SK-N-SH treated with all-trans-retinoic acid at 6 μM for 48 hours (cell line): ENCODE data around the gene FHIT.

ENCODE experiments used
- ARNTL ChIP-seq: fragments of 450-650 bp; formaldehyde crosslinking; IDR thresholded peaks from 2 replicates; pipeline ENCODE4 v1.5.0; 2020; ENCODE audit warnings: low read depth, mild to moderate bottlenecking, moderate library complexity, borderline replicate concordance
- GLIS3 ChIP-seq: fragments of 250-450 bp; sonication (Bioruptor Pico); IDR thresholded peaks from 2 replicates; pipeline ENCODE4 v1.5.0; 2020; ENCODE audit warnings: mild to moderate bottlenecking, moderate library complexity
- ISL1 ChIP-seq: fragments of 250-450 bp; sonication (Bioruptor Pico); IDR thresholded peaks from 2 replicates; pipeline ENCODE4 v2.1.2; 2022; ENCODE audit warnings: mild to moderate bottlenecking, moderate library complexity
- ZFP3 ChIP-seq: fragments of 250-450 bp; sonication (Bioruptor Pico); IDR thresholded peaks from 2 replicates; pipeline ENCODE4 v1.5.0; 2020; ENCODE audit warnings: mild to moderate bottlenecking, moderate library complexity
- ZFP30 ChIP-seq: fragments of 450-650 bp; formaldehyde crosslinking; IDR thresholded peaks from 2 replicates; pipeline ENCODE4 v1.5.0; 2022; ENCODE audit warnings: mild to moderate bottlenecking, moderate library complexity
- ZNF565 ChIP-seq: fragments of 450-650 bp; formaldehyde crosslinking; conservative IDR thresholded peaks from 2 replicates; pipeline ENCODE4 v1.5.0; 2020; ENCODE audit warnings: low read depth, mild to moderate bottlenecking, moderate library complexity
- ZNF70 ChIP-seq: fragments of 450-650 bp; formaldehyde crosslinking; IDR thresholded peaks from 2 replicates; pipeline ENCODE4 v1.5.0; 2020; ENCODE audit warnings: mild to moderate bottlenecking, moderate library complexity
- TF ChIP-seq, protein P1 (sequence below): fragments of 250-450 bp; sonication (Bioruptor Pico); IDR thresholded peaks from 2 replicates; pipeline ENCODE4 v1.5.0; 2020; ENCODE audit warnings: mild to moderate bottlenecking, moderate library complexity
- TF ChIP-seq, protein P2 (sequence below): fragments of 250-450 bp; sonication (Bioruptor Pico); IDR thresholded peaks from 2 replicates; pipeline ENCODE4 v1.8.0; 2021; ENCODE audit warnings: low read depth, mild to moderate bottlenecking, moderate library complexity, borderline replicate concordance

DNA sequence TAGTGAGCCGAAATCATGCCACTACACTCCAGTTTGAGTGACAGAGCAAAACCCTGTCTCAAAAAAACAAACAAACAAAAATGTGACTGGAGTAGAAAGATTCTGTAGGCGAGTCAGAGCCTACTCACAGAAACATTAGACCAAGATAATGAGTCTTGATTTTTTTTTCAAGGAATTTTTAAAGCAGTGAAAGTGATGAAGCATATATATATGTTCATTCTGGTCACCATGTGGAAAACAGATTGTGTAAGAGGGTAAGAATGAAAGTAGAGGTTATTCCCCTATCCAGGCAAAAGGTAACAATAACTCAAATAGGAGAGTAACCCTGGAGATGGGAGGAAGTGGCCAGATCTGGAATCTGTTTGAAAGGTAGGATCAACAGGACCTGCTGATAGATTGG is 26.2 kb upstream of the FHIT start:
- TF ChIP-seq ISL1 (CRISPR knock-in tag) (no peak), ARNTL (no peak), ZNF565 (CRISPR knock-in tag) (no peak), GLIS3 (CRISPR knock-in tag) (no peak), ZFP30 (CRISPR knock-in tag) (no peak), ZNF70 (CRISPR knock-in tag) (no peak), ZFP3 (CRISPR knock-in tag) (no peak)
- TF ChIP-seq, protein P1, sequence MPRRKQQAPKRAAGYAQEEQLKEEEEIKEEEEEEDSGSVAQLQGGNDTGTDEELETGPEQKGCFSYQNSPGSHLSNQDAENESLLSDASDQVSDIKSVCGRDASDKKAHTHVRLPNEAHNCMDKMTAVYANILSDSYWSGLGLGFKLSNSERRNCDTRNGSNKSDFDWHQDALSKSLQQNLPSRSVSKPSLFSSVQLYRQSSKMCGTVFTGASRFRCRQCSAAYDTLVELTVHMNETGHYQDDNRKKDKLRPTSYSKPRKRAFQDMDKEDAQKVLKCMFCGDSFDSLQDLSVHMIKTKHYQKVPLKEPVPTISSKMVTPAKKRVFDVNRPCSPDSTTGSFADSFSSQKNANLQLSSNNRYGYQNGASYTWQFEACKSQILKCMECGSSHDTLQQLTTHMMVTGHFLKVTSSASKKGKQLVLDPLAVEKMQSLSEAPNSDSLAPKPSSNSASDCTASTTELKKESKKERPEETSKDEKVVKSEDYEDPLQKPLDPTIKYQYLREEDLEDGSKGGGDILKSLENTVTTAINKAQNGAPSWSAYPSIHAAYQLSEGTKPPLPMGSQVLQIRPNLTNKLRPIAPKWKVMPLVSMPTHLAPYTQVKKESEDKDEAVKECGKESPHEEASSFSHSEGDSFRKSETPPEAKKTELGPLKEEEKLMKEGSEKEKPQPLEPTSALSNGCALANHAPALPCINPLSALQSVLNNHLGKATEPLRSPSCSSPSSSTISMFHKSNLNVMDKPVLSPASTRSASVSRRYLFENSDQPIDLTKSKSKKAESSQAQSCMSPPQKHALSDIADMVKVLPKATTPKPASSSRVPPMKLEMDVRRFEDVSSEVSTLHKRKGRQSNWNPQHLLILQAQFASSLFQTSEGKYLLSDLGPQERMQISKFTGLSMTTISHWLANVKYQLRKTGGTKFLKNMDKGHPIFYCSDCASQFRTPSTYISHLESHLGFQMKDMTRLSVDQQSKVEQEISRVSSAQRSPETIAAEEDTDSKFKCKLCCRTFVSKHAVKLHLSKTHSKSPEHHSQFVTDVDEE (CRISPR knock-in tag) = no peak
- TF ChIP-seq, protein P2, sequence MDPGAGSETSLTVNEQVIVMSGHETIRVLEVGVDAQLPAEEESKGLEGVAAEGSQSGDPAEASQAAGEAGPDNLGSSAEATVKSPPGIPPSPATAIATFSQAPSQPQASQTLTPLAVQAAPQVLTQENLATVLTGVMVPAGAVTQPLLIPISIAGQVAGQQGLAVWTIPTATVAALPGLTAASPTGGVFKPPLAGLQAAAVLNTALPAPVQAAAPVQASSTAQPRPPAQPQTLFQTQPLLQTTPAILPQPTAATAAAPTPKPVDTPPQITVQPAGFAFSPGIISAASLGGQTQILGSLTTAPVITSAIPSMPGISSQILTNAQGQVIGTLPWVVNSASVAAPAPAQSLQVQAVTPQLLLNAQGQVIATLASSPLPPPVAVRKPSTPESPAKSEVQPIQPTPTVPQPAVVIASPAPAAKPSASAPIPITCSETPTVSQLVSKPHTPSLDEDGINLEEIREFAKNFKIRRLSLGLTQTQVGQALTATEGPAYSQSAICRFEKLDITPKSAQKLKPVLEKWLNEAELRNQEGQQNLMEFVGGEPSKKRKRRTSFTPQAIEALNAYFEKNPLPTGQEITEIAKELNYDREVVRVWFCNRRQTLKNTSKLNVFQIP = no peak
